GM12878 (cell line): Measurements from ENCODE around the gene ATP6AP2. TPM values are rescaled to one million over a fixed set of nuclear protein-coding genes. Genes with fewer than 3 reads are reported as not detected.

Experiments
- ATAC-seq: fragments of 200-7000 bp; cut with Tn5 transposase; 3 replicates; pipeline ENCODE4 v1.9.1; 2020; ENCODE audit warnings: mild to moderate bottlenecking, moderate library complexity
- Bru-seq: library from RNA; stranded (reverse); fragments of 400-500 nt; gene quantifications from one replicate; lab custom pipeline; 2021; lab: Mats Ljungman, UMichigan
- BruChase-seq, 2 experiments: library from RNA; stranded (reverse); fragments of 400-500 nt; gene quantifications; one replicate each; lab custom pipeline; 2021; lab: Mats Ljungman, UMichigan
- BruUV-seq: library from RNA; stranded (reverse); fragments of 400-500 nt; replicated peaks from 2 replicates; lab custom pipeline; 2021; lab: Mats Ljungman, UMichigan
- CTCF ChIA-PET: fragments of 300-600 bp; sonication (Branson Sonifier 250); formaldehyde crosslinking; extraction: SDS; loops from one replicate; lab custom pipeline; 2021; ENCODE audit warnings: inconsistent platforms; lab: Yijun Ruan, JAX
- POLR2A ChIA-PET: fragments of 350-600 bp; formaldehyde crosslinking; extraction: SDS; loops from one replicate; lab custom pipeline; 2021; ENCODE audit warnings: inconsistent platforms; lab: Charles Lee
- RAD21 ChIA-PET: fragments of 300-600 bp; sonication (Branson Sonifier 250); formaldehyde crosslinking; loops from one replicate; lab custom pipeline; 2023; ENCODE audit warnings: antibody characterized with exemption; ENCODE audit not compliant: unreplicated experiment; lab: Charles Lee
- SMC1A ChIA-PET: fragments of 300-600 bp; sonication (Branson Sonifier 250); formaldehyde crosslinking; loops from one replicate; lab custom pipeline; 2023; ENCODE audit not compliant: unreplicated experiment, uncharacterized antibody; lab: Charles Lee
- DNase-seq: peaks from one replicate; pipeline ENCODE4 v3.0.0-alpha.2; 2011; ENCODE audit warnings: low read depth, low spot score
- FAIRE-seq: peaks from 3 replicates; lab custom pipeline; 2011; peaks lifted over from hg19 to GRCh38; lab: Jason Lieb, UNC
- H2AFZ ChIP-seq: 2 replicates; pipeline ENCODE4 v1.6.0; 2011; ENCODE audit warnings: low read depth, low read length, control low read depth; ENCODE audit not compliant: control insufficient read depth
- H3K27ac ChIP-seq: 2 replicates; pipeline ENCODE4 v1.5.1; 2011; ENCODE audit warnings: control low read depth; ENCODE audit not compliant: control insufficient read depth, insufficient read depth
- H3K27me3 ChIP-seq, 2 experiments: replicated peaks in 1 of 2; 2 replicates each; pipeline versions ENCODE4 v1.6.0 to v1.6.1; 2011; ENCODE audit warnings: low read length in 1 of 2; ENCODE audit not compliant: control insufficient read depth in 2 of 2, insufficient read depth in 2 of 2
- H3K36me3 ChIP-seq, 2 experiments: 2 replicates each; pipeline ENCODE4 v1.5.1; 2011; ENCODE audit warnings: low read length in 1 of 2; ENCODE audit not compliant: control insufficient read depth in 2 of 2, insufficient read depth in 2 of 2
- H3K4me1 ChIP-seq: 2 replicates; pipeline ENCODE4 v1.6.1; 2011; ENCODE audit warnings: mild to moderate bottlenecking, low read length, moderate library complexity, mixed read lengths; ENCODE audit not compliant: control insufficient read depth, insufficient read depth
- H3K4me2 ChIP-seq: 2 replicates; pipeline ENCODE4 v1.6.0; 2011; ENCODE audit warnings: control low read depth; ENCODE audit not compliant: control insufficient read depth, insufficient read depth
- H3K4me3 ChIP-seq: fragments of 200-600 bp; sonication (generic); 2 replicates; pipeline ENCODE4 v1.5.1; 2016
- H3K79me2 ChIP-seq: 2 replicates; pipeline ENCODE4 v1.6.0; 2011; ENCODE audit warnings: low read length; ENCODE audit not compliant: control insufficient read depth, insufficient read depth
- H3K9ac ChIP-seq: 2 replicates; pipeline ENCODE4 v1.8.0; 2011; ENCODE audit warnings: low read length, control low read depth, mixed read lengths; ENCODE audit not compliant: control insufficient read depth, insufficient read depth
- H3K9me3 ChIP-seq: replicated peaks from 3 replicates; pipeline ENCODE4 v1.5.1; 2011; ENCODE audit warnings: mild to moderate bottlenecking, low read length; ENCODE audit not compliant: control insufficient read depth, insufficient read depth
- H4K20me1 ChIP-seq: 2 replicates; pipeline ENCODE4 v1.6.0; 2011; ENCODE audit not compliant: control insufficient read depth, insufficient read depth
- BACH1 ChIP-seq: fragments of 450-650 bp; IDR thresholded peaks from 2 replicates; pipeline ENCODE4 v1.6.1; 2017; ENCODE audit warnings: mild to moderate bottlenecking, borderline replicate concordance
- RFX5 ChIP-seq: IDR thresholded peaks from 2 replicates; pipeline ENCODE4 v1.6.1; 2011; ENCODE audit warnings: low read depth, low read length, improper control_type of control experiment
- SP1 ChIP-seq: IDR thresholded peaks from one replicate; pipeline ENCODE4 v1.6.1; 2011; ENCODE audit warnings: low read depth, low read length
- WGBS: methylation state at CpG from one replicate; pipeline ENCODE4 v1.1.6; 2016; ENCODE audit warnings: low lambda C conversion rate; ENCODE audit not compliant: insufficient replicate concordance, insufficient coverage; ENCODE audit errors: missing lambda C conversion rate; 5-methylcytosine and 5-hydroxymethylcytosine counted together
- in situ Hi-C: fragments of 300-500 bp; cut with MboI; formaldehyde crosslinking; loops from 9 replicates; pipeline ENCODE4 v1.14.3; 2018; ENCODE audit warnings: mixed read lengths
- intact Hi-C: fragments of 100-400 bp; cut with micrococcal nuclease; formaldehyde crosslinking; loops from one replicate; pipeline ENCODE4 v1.14.2; 2022; ENCODE audit not compliant: unreplicated experiment
- long read RNA-seq, 2 experiments: library from polyadenylated mRNA; unstranded; transcript quantifications; one replicate each; pipeline ENCODE4 v2.0.0, GENCODE V29; 2019 to 2020
- polyA minus RNA-seq, 3 experiments: library from RNA; depleted of rRNA, polyadenylated mRNA; stranded (reverse); fragments of >200 nt; gene quantifications; 2 replicates each; pipeline ENCODE4 v1.2.3, GENCODE V29; 2011
- polyA plus RNA-seq, 11 experiments: library from polyadenylated mRNA; depleted of rRNA in 4 of 11; unstranded in 6 of 11; stranded (reverse) in 5 of 11; fragments of >200 nt; fragmentation: Nextera tagmentation in 4 of 11; fragmentation: Illumina TruSeq in 1 of 11; extraction: Ambion mirVana in 4 of 11; extraction: Trizol in 1 of 11; gene quantifications; 1 replicate in 1 of 11; 2 replicates in 10 of 11; pipeline versions ENCODE4 v1.2.1 to v1.2.3, GENCODE V29; 2011 to 2016; ENCODE audit warnings: inconsistent platforms in 2 of 11, missing spikeins in 2 of 11, low read depth in 1 of 11
- total RNA-seq, 4 experiments: library from RNA; depleted of rRNA in 3 of 4; stranded (reverse); fragments of >200 nt in 3 of 4; fragmentation: Illumina TruSeq in 1 of 4; extraction: Trizol in 1 of 4; gene quantifications; 2 replicates each; pipeline versions ENCODE4 v1.2.1 to v1.2.3, GENCODE V29; 2013 to 2021
- TF ChIP-seq, protein P1 (sequence below): fragments of 450-650 bp; IDR thresholded peaks from 2 replicates; pipeline ENCODE4 v1.6.1; 2017; ENCODE audit warnings: mild to moderate bottlenecking, moderate library complexity
- TF ChIP-seq, protein P2 (sequence below): fragments of 450-650 bp; IDR thresholded peaks from 2 replicates; pipeline ENCODE4 v1.6.1; 2016; ENCODE audit warnings: mild to moderate bottlenecking
- TF ChIP-seq, protein P3 (sequence below): IDR thresholded peaks from 2 replicates; pipeline ENCODE4 v1.6.1; 2011; ENCODE audit warnings: low read depth, low read length, improper control_type of control experiment, borderline replicate concordance

Gene ATP6AP2, protein sequence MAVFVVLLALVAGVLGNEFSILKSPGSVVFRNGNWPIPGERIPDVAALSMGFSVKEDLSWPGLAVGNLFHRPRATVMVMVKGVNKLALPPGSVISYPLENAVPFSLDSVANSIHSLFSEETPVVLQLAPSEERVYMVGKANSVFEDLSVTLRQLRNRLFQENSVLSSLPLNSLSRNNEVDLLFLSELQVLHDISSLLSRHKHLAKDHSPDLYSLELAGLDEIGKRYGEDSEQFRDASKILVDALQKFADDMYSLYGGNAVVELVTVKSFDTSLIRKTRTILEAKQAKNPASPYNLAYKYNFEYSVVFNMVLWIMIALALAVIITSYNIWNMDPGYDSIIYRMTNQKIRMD
- total RNA-seq (2013; cell fraction: nucleolus; rRNA removed) = 85.4 and 87.3 TPM in 2 replicates
- total RNA-seq (2014; rRNA removed) = 36.3 and 46.0 TPM in 2 replicates
- 47.4 and 50.0 TPM in 2 replicates for total RNA-seq (2014; rRNA removed; fragmentation: Illumina TruSeq; extraction: Trizol)
- total RNA-seq (2021) = 52.4 and 59.4 TPM in 2 replicates
- polyA plus RNA-seq (2011; ENCODE audit: low read depth) = 29.3 TPM
- 132 and 141 TPM in 2 replicates for polyA plus RNA-seq (2011; rRNA removed)
- polyA plus RNA-seq (2011; cell fraction: cytosol; rRNA removed) = 63.6 and 65.6 TPM in 2 replicates
- 32.0 and 47.3 TPM in 2 replicates for polyA plus RNA-seq (2011; cell fraction: nucleus; rRNA removed)
- 46.0 and 49.0 TPM in 2 replicates for polyA plus RNA-seq (2012)
- polyA plus RNA-seq (2014; fragmentation: Illumina TruSeq; extraction: Trizol) = 88.1 and 94.4 TPM in 2 replicates
- 10 to 100 TPM; 45.5 to 59.5 TPM for polyA plus RNA-seq (2014; fragmentation: Nextera tagmentation; extraction: Ambion mirVana)
- 35.3 and 42.5 TPM in 2 replicates for polyA plus RNA-seq (2014; rRNA removed)
- polyA plus RNA-seq (2016; fragmentation: Nextera tagmentation; extraction: Ambion mirVana) = 100 to 1,000 TPM; 121 to 130 TPM
- polyA minus RNA-seq (2011; rRNA and poly(A)+ RNA removed) = 72.2 and 97.9 TPM in 2 replicates
- polyA minus RNA-seq (2011; cell fraction: cytosol; rRNA and poly(A)+ RNA removed) = 31.7 and 33.9 TPM in 2 replicates
- polyA minus RNA-seq (2011; cell fraction: nucleus; rRNA and poly(A)+ RNA removed) = 17.2 and 26.7 TPM in 2 replicates
- percentile 78 among the genes with signal in this experiment for Bru-seq, nascent RNA
- percentile 83 among the genes with signal in this experiment for BruChase-seq, experiment 1, labeled RNA remaining after a 6-hour chase
- percentile 77 among the genes with signal in this experiment for BruChase-seq, experiment 2, labeled RNA remaining after a 2-hour chase
- long read RNA-seq, experiment 1, transcript ATP6AP2-217 (9 exons, 2,337 nt) = major isoform, 86 of 100 reads
- long read RNA-seq, experiment 1, partial matches to known transcripts = 4 of 100 reads
- long read RNA-seq, experiment 1, other reads (novel, unspliced or antisense) = 2 of 100 reads
- long read RNA-seq, experiment 2, transcript ATP6AP2-217 (9 exons, 2,337 nt) = major isoform, 948 of 1,046 reads
- long read RNA-seq, experiment 2, transcript ATP6AP2-215 (8 exons, 1,962 nt) = minor isoform, 12 of 1,046 reads
- long read RNA-seq, experiment 2, transcript ATP6AP2-202 (7 exons, 1,093 nt) = minor isoform, 11 of 1,046 reads
- long read RNA-seq, experiment 2, transcript ATP6AP2-224 (8 exons, 1,929 nt) = minor isoform, 20 of 1,046 reads
- long read RNA-seq, experiment 2, partial matches to known transcripts = 17 of 1,046 reads
- long read RNA-seq, experiment 2, other reads (novel, unspliced or antisense) = 18 of 1,046 reads

DNA sequence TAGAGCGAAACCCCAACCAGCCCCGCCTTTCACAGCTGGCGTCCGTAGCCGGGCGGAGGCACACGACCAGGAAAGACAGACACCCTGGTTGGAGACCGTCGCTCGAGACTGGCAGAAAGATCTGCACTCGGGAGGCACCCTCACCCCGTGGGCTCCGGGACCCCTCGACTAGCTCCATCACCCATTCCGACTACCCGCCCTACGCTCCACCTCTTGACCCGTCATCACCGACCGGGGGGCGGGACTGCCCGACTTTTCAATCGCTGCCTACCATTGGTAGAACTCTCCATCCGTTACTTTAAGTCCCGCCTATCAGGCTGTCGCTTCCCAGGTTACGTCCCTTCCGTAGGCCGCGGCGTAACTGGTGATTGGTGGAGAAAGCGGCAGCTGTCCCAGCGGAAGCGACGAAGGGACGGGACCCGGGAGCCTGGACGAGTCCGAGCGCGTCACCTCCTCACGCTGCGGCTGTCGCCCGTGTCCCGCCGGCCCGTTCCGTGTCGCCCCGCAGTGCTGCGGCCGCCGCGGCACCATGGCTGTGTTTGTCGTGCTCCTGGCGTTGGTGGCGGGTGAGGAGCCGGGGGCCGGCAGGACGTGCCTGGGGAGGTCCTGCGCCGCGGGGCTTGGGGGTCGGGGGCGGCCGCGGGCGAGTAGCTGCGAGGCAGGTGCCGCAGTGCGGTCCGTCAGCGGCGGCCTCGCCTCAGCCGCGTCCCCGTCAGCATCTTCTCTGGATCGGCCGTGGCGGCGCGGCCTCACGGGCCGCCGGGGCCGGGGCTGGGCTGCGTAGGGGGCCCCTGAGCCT, at the start of gene ATP6AP2:
Gene ATP6AP2 (plus strand): TSS at position 434 of the 799 bp plus-strand sequence. CDS start 96 bp downstream, at position 530.
- POLR2A ChIA-PET = interaction anchor here (0.8 to 2.0 kb wide), 3 partner anchors 9 to 66 kb away, joined by 4 to 7 read pairs (median 5); no protein-coding TSS in a partner anchor
- WGBS = 27% methylated on average over 55 of the region's 89 CpGs
- in situ Hi-C loops = no loop called here
- TF ChIP-seq RFX5 = 0 out of 2 replicates have a peak, but pooled peaks have one; percentile 58
- peak; percentile 91 for TF ChIP-seq SP1
- TF ChIP-seq, protein P1, sequence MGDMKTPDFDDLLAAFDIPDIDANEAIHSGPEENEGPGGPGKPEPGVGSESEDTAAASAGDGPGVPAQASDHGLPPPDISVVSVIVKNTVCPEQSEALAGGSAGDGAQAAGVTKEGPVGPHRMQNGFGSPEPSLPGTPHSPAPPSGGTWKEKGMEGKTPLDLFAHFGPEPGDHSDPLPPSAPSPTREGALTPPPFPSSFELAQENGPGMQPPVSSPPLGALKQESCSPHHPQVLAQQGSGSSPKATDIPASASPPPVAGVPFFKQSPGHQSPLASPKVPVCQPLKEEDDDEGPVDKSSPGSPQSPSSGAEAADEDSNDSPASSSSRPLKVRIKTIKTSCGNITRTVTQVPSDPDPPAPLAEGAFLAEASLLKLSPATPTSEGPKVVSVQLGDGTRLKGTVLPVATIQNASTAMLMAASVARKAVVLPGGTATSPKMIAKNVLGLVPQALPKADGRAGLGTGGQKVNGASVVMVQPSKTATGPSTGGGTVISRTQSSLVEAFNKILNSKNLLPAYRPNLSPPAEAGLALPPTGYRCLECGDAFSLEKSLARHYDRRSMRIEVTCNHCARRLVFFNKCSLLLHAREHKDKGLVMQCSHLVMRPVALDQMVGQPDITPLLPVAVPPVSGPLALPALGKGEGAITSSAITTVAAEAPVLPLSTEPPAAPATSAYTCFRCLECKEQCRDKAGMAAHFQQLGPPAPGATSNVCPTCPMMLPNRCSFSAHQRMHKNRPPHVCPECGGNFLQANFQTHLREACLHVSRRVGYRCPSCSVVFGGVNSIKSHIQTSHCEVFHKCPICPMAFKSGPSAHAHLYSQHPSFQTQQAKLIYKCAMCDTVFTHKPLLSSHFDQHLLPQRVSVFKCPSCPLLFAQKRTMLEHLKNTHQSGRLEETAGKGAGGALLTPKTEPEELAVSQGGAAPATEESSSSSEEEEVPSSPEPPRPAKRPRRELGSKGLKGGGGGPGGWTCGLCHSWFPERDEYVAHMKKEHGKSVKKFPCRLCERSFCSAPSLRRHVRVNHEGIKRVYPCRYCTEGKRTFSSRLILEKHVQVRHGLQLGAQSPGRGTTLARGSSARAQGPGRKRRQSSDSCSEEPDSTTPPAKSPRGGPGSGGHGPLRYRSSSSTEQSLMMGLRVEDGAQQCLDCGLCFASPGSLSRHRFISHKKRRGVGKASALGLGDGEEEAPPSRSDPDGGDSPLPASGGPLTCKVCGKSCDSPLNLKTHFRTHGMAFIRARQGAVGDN = no peak
- TF ChIP-seq, protein P2, sequence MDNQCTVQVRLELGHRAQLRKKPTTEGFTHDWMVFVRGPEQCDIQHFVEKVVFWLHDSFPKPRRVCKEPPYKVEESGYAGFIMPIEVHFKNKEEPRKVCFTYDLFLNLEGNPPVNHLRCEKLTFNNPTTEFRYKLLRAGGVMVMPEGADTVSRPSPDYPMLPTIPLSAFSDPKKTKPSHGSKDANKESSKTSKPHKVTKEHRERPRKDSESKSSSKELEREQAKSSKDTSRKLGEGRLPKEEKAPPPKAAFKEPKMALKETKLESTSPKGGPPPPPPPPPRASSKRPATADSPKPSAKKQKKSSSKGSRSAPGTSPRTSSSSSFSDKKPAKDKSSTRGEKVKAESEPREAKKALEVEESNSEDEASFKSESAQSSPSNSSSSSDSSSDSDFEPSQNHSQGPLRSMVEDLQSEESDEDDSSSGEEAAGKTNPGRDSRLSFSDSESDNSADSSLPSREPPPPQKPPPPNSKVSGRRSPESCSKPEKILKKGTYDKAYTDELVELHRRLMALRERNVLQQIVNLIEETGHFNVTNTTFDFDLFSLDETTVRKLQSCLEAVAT = 0 out of 2 replicates have a peak, but pooled peaks have one; percentile 30
- no peak for TF ChIP-seq BACH1
- TF ChIP-seq, protein P3, sequence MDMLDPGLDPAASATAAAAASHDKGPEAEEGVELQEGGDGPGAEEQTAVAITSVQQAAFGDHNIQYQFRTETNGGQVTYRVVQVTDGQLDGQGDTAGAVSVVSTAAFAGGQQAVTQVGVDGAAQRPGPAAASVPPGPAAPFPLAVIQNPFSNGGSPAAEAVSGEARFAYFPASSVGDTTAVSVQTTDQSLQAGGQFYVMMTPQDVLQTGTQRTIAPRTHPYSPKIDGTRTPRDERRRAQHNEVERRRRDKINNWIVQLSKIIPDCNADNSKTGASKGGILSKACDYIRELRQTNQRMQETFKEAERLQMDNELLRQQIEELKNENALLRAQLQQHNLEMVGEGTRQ = no peak; the same call in 1 of the 2 replicates

More for the DNA sequence above, at the start of gene ATP6AP2:
- Histone ChIP-seq H3K4me2 (peak within 1 kb of the TSS; percentile 45), H3K4me3 (peak within 1 kb of the TSS; percentile 62), H3K79me2 (peaks cover 30% of the 10 kb centered on the region), H3K9ac (peak within 1 kb of the TSS; percentile 62), H4K20me1 (no peaks in the 10 kb centered on the region), H3K4me1 (no peaks in the 10 kb centered on the region), H3K27me3 (no peaks in the 10 kb centered on the region), H3K27ac (peak within 1 kb of the TSS; percentile 62; the same call in 1 of the 2 replicates), H2AFZ (peak within 1 kb of the TSS; percentile 91), H3K36me3 (no peaks in the 10 kb centered on the region), H3K9me3 (no peaks in the 10 kb centered on the region; the same call in 2 of the 3 replicates)
- peak; percentile 90 for DNase-seq
- BruUV-seq = no TSS peak
- no peak for FAIRE-seq
- ChIA-PET CTCF (interaction anchor here (1.0 to 2.4 kb wide), 3 partner anchors 10 to 71 kb away, joined by 3 to 8 read pairs (median 7); no protein-coding TSS in a partner anchor), RAD21 (interaction anchor here (1.2 to 1.7 kb wide), 3 partner anchors 10 to 37 kb away, joined by 4 to 6 read pairs (median 4); no protein-coding TSS in a partner anchor), SMC1A (interaction anchor here (0.9 to 2.0 kb wide), 4 partner anchors 10 to 62 kb away, joined by 4 to 9 read pairs (median 4); no protein-coding TSS in a partner anchor)
- ATAC-seq = peak; percentile 97
- intact Hi-C loops = no loop called here
